PFSK-1 (cell line): ENCODE data around the gene DCAF11.

ENCODE experiments used
- FOXP2 ChIP-seq: optimal IDR thresholded peaks from 2 replicates; pipeline ENCODE3; 2011; ENCODE audit warnings: borderline replicate concordance, control low read depth, inconsistent platforms; ENCODE audit not compliant: insufficient read depth; ENCODE audit errors: extremely low read length, extremely low read depth
- POLR2AphosphoS5 ChIP-seq: IDR thresholded peaks from 2 replicates; pipeline ENCODE4 v1.6.1; 2012; ENCODE audit warnings: low read depth, mild to moderate bottlenecking, control low read depth, low read length, moderate library complexity
- SIN3A ChIP-seq: IDR thresholded peaks from 2 replicates; pipeline ENCODE4 v1.6.1; 2012; ENCODE audit warnings: mild to moderate bottlenecking, low read length, moderate library complexity, borderline replicate concordance; ENCODE audit not compliant: insufficient read depth
- TAF1 ChIP-seq: IDR thresholded peaks from 2 replicates; pipeline ENCODE4 v1.6.1; 2012; ENCODE audit warnings: low read length, control low read depth, borderline replicate concordance; ENCODE audit not compliant: insufficient read depth
- TF ChIP-seq, protein P1 (sequence below), 2 experiments: IDR thresholded peaks; 2 replicates each; pipeline versions ENCODE4 v1.6.1 to v1.8.0; 2011 to 2012; ENCODE audit warnings: low read depth in 2 of 2, low read length in 2 of 2, control low read depth in 1 of 2, inconsistent platforms in 1 of 2, mild to moderate bottlenecking in 1 of 2, moderate library complexity in 1 of 2; ENCODE audit not compliant: insufficient read depth in 1 of 2

The DCAF11 gene

GRCh38 chr14:24103451-24103850, 11.1 kb upstream of the DCAF11 start:
- TF ChIP-seq POLR2AphosphoS5 (no peak), SIN3A (no peak), FOXP2 (no peak), TAF1 (no peak)
- TF ChIP-seq, protein P1, sequence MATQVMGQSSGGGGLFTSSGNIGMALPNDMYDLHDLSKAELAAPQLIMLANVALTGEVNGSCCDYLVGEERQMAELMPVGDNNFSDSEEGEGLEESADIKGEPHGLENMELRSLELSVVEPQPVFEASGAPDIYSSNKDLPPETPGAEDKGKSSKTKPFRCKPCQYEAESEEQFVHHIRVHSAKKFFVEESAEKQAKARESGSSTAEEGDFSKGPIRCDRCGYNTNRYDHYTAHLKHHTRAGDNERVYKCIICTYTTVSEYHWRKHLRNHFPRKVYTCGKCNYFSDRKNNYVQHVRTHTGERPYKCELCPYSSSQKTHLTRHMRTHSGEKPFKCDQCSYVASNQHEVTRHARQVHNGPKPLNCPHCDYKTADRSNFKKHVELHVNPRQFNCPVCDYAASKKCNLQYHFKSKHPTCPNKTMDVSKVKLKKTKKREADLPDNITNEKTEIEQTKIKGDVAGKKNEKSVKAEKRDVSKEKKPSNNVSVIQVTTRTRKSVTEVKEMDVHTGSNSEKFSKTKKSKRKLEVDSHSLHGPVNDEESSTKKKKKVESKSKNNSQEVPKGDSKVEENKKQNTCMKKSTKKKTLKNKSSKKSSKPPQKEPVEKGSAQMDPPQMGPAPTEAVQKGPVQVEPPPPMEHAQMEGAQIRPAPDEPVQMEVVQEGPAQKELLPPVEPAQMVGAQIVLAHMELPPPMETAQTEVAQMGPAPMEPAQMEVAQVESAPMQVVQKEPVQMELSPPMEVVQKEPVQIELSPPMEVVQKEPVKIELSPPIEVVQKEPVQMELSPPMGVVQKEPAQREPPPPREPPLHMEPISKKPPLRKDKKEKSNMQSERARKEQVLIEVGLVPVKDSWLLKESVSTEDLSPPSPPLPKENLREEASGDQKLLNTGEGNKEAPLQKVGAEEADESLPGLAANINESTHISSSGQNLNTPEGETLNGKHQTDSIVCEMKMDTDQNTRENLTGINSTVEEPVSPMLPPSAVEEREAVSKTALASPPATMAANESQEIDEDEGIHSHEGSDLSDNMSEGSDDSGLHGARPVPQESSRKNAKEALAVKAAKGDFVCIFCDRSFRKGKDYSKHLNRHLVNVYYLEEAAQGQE (IDR thresholded peaks at IDR 0.05; ENCODE audit: insufficient read depth in 1 of 2, low read depth in 2 of 2, low read length in 2 of 2) = no peak

DNA sequence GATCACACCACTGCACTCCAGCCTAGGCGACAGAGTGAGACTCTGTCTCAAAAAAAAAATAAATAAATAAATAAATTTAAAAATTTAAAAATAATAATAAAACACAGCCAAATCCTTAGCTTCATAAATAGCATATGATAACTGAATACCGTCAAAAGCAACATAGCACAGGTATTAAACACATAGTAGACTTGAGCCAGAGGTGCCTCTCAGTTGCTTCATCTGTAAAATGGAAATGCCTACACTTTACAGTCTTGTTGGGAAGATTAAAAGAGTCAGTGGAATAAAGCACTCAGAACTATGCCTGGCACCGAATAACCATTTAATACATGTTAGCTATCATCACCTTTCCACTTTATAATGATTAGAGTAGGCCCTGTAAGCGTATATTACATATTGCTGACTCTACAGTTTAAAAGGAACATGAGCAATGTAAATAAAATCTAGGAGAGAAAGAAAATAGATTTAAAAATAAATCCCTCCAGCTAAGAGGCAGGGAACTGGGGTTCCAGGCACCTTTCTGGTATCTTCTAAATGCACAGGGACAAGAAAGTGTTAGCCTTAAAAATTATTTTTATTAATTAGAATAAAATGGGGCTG, 7.8 kb upstream of the DCAF11 start:
- TF ChIP-seq, protein P1 (IDR thresholded peaks at IDR 0.05; ENCODE audit: insufficient read depth in 1 of 2, low read depth in 2 of 2, low read length in 2 of 2) = no peak
- TF ChIP-seq FOXP2 (no peak), POLR2AphosphoS5 (no peak), TAF1 (no peak), SIN3A (no peak)

DNA sequence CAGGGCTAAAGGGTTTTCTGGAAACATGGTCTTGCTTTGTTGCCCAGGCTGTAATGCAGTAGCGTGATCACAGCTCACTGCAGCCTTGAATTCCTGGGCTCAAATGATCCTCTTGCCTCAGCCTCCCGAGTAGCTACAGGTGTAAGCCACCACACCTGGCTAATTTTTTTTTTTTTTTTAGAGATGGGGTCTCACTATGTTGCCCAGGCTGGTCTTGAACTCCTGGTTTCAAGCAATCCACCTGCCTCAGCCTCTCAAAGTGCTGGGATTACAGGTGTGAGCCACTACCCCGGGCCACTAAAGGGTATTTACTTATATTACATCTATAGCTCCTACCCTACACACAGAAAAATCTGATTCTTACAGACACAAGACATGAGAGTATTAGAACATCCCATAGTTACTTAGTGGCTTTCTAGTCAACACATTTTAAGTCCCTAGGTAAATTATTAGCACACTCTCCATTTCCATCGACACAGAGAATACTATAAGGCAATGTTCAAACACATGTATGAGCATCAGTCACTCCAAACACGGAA, 6.2 kb upstream of the DCAF11 start:
- TF ChIP-seq, protein P1 (IDR thresholded peaks at IDR 0.05; ENCODE audit: insufficient read depth in 1 of 2, low read depth in 2 of 2, low read length in 2 of 2) = no peak
- no peak for TF ChIP-seq FOXP2
- no peak for TF ChIP-seq POLR2AphosphoS5

DNA sequence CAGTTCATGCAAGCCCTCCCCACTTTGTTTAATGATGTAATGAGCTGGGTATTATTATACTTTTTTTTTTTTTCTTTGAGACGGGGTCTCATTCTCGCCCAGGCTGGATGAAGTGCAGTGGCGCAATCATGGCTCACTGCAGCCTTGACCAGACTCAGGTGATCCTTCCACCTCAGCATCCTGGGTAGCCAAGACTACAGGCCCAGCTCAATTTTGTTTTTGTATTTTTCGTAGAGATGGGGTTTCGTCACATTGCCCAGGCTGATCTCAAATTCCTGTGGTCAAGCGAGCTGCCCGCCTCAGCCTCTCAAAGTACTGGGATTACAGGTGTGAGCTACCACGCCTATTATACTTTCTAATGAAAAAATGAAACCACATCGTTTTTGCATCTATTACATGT, 4.5 kb upstream of the DCAF11 start:
- TF ChIP-seq FOXP2 = no peak
- TF ChIP-seq SIN3A = no peak
- no peak for TF ChIP-seq POLR2AphosphoS5
- TF ChIP-seq, protein P1 (IDR thresholded peaks at IDR 0.05; ENCODE audit: insufficient read depth in 1 of 2, low read depth in 2 of 2, low read length in 2 of 2) = no peak
- no peak for TF ChIP-seq TAF1

DNA sequence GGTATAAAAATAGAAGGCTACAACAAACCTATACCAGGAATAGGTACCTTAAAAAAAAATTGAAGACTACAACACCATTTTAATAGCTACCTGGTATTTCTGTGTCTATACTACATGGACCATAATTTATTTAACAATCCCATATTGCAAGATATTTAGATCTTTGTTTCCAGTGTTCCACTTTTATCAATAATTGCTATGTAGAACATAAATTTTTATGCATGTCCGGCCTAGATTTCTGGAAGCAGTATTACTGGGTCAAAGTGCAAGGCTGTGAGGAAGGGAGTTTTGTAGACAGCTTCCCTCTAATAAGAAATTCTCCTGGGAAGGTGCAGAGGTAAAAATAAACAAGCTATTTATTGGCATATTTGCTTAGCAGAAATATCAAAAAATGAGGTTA, 4.1 kb upstream of the DCAF11 start:
- TF ChIP-seq, protein P1 (IDR thresholded peaks at IDR 0.05; ENCODE audit: insufficient read depth in 1 of 2, low read depth in 2 of 2, low read length in 2 of 2) = no peak
- TF ChIP-seq TAF1 (no peak), FOXP2 (no peak), POLR2AphosphoS5 (no peak), SIN3A (no peak)
